Astrocyte (in vitro differentiated cells and primary cell): ENCODE measurements around the gene F5. TPM values are rescaled to one million over a fixed set of nuclear protein-coding genes. Genes with fewer than 3 reads are reported as not detected.
A peak's percentile ranks its signal among the peaks of the same experiment; 100 is the strongest.

Experiments used
- DNase-seq: peaks from one replicate; pipeline ENCODE4 v3.0.0-alpha.2; 2010; ENCODE audit warnings: low read depth
- FAIRE-seq: peaks from 2 replicates; lab custom pipeline; 2011; peaks lifted over from hg19 to GRCh38; lab: Jason Lieb, UNC
- H2AFZ ChIP-seq: 2 replicates; pipeline ENCODE4 v1.6.0; 2012; ENCODE audit warnings: low read depth, low read length, inconsistent platforms
- H3K27ac ChIP-seq: 2 replicates; pipeline ENCODE4 v1.5.1; 2011; ENCODE audit warnings: low read depth, low read length, inconsistent platforms
- H3K27me3 ChIP-seq: 2 replicates; pipeline ENCODE4 v1.6.0; 2011; ENCODE audit warnings: low read length, inconsistent platforms; ENCODE audit not compliant: insufficient read depth
- H3K36me3 ChIP-seq: 2 replicates; pipeline ENCODE4 v1.5.1; 2011; ENCODE audit warnings: low read length, inconsistent platforms; ENCODE audit not compliant: insufficient read depth
- H3K4me1 ChIP-seq: 2 replicates; pipeline ENCODE4 v1.5.1; 2011; ENCODE audit warnings: low read length, inconsistent platforms; ENCODE audit not compliant: insufficient read depth
- H3K4me2 ChIP-seq: 2 replicates; pipeline ENCODE4 v1.6.0; 2012; ENCODE audit warnings: low read length, inconsistent platforms
- H3K4me3 ChIP-seq: 2 replicates; pipeline ENCODE4 v1.5.1; 2011; ENCODE audit warnings: low read depth, mild to moderate bottlenecking, low read length, inconsistent platforms; ENCODE audit not compliant: insufficient read depth
- H3K79me2 ChIP-seq: 2 replicates; pipeline ENCODE4 v1.6.0; 2012; ENCODE audit warnings: mild to moderate bottlenecking, low read length, inconsistent platforms; ENCODE audit not compliant: insufficient read depth
- H3K9ac ChIP-seq: 2 replicates; pipeline ENCODE4 v1.6.0; 2012; ENCODE audit warnings: mild to moderate bottlenecking, low read length, inconsistent platforms
- H3K9me3 ChIP-seq: 2 replicates; pipeline ENCODE4 v1.5.1; 2012; ENCODE audit warnings: low read depth, mild to moderate bottlenecking, low read length, inconsistent platforms; ENCODE audit not compliant: insufficient read depth
- H4K20me1 ChIP-seq: 2 replicates; pipeline ENCODE4 v1.6.0; 2012; ENCODE audit warnings: low read length, inconsistent platforms; ENCODE audit not compliant: insufficient read depth
- H3K27ac Mint-ChIP-seq: one replicate; pipeline ENCODE4 v1.8.0; 2021; ENCODE audit warnings: mild to moderate bottlenecking, mixed read lengths; ENCODE audit not compliant: unreplicated experiment
- H3K27me3 Mint-ChIP-seq: one replicate; pipeline ENCODE4 v1.8.0; 2021; ENCODE audit warnings: low read depth, mixed read lengths; ENCODE audit not compliant: unreplicated experiment
- H3K36me3 Mint-ChIP-seq: one replicate; pipeline ENCODE4 v1.8.0; 2021; ENCODE audit warnings: low read depth, mixed read lengths; ENCODE audit not compliant: unreplicated experiment
- H3K4me1 Mint-ChIP-seq: one replicate; pipeline ENCODE4 v1.8.0; 2021; ENCODE audit warnings: low read depth, mixed read lengths; ENCODE audit not compliant: unreplicated experiment
- H3K4me3 Mint-ChIP-seq: one replicate; pipeline ENCODE4 v1.8.0; 2021; ENCODE audit warnings: mild to moderate bottlenecking, moderate library complexity, mixed read lengths; ENCODE audit not compliant: unreplicated experiment
- H3K9me3 Mint-ChIP-seq: one replicate; pipeline ENCODE4 v1.8.0; 2021; ENCODE audit warnings: mild to moderate bottlenecking, mixed read lengths; ENCODE audit not compliant: unreplicated experiment
- EZH2 ChIP-seq: IDR thresholded peaks from 2 replicates; pipeline ENCODE4 v1.6.1; 2012; ENCODE audit warnings: mild to moderate bottlenecking, low read length, inconsistent platforms; ENCODE audit not compliant: insufficient read depth
- total RNA-seq: library from RNA; stranded (reverse); gene quantifications from 2 replicates; pipeline ENCODE4 v1.2.1, GENCODE V29; 2021
- TF ChIP-seq, protein P1 (sequence below): IDR thresholded peaks from 2 replicates; pipeline ENCODE4 v1.5.1; 2011; ENCODE audit warnings: low read depth, mild to moderate bottlenecking, inconsistent platforms, low read length, moderate library complexity; ENCODE audit not compliant: insufficient read depth

F5 gene
- total RNA-seq, 1 donor from 2014 or later: 0.18 TPM

DNA sequence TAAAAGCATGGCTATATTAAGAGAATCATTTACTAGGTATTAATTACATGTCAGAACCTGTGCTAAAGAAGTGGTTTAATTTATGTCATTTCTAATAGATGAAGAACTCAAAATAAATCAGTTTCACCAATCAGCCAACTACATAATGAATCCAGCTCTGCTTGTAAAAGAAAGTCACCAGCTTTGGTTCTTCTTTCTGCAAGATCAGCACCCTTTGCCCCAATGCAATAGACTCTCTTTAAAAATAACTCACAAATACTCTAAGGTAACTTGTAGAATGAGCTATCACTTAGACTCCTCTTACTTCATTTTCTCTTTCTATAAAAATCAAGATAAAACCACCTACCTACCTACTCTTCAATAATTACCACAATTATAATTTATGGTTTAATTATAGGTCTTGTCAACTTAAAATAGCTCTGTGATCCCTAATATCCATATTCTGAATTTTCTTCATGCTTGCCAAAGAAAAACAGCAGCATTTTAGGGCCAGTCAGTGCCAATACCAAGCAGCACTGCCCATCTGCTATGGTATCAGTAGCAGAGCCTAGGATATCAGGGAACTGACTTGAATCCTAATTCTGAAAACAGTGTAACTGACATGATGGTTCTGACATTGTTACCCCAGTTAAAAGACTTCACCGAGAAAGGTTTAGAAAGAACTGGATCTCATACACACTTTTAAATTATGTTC, 111.8 kb downstream of the F5 start:
- Histone ChIP-seq H4K20me1 (peaks cover 30% of the 10 kb centered on the region), H3K4me1 (no peaks in the 10 kb centered on the region), H3K27me3 (no peaks in the 10 kb centered on the region), H3K36me3 (no peaks in the 10 kb centered on the region), H3K79me2 (peaks cover 29% of the 10 kb centered on the region), H3K27ac (no peak overlapping the region), H3K9ac (no peak overlapping the region), H3K4me2 (no peak overlapping the region), H2AFZ (no peak overlapping the region), H3K9me3 (no peaks in the 10 kb centered on the region), H3K4me3 (no peak overlapping the region)
- Mint-ChIP-seq H3K27ac (no peak overlapping the region), H3K27me3 (no peaks in the 10 kb centered on the region), H3K4me3 (no peak overlapping the region), H3K36me3 (peaks cover 2% of the 10 kb centered on the region), H3K4me1 (peaks cover 4% of the 10 kb centered on the region), H3K9me3 (no peaks in the 10 kb centered on the region)
- TF ChIP-seq, protein P1, sequence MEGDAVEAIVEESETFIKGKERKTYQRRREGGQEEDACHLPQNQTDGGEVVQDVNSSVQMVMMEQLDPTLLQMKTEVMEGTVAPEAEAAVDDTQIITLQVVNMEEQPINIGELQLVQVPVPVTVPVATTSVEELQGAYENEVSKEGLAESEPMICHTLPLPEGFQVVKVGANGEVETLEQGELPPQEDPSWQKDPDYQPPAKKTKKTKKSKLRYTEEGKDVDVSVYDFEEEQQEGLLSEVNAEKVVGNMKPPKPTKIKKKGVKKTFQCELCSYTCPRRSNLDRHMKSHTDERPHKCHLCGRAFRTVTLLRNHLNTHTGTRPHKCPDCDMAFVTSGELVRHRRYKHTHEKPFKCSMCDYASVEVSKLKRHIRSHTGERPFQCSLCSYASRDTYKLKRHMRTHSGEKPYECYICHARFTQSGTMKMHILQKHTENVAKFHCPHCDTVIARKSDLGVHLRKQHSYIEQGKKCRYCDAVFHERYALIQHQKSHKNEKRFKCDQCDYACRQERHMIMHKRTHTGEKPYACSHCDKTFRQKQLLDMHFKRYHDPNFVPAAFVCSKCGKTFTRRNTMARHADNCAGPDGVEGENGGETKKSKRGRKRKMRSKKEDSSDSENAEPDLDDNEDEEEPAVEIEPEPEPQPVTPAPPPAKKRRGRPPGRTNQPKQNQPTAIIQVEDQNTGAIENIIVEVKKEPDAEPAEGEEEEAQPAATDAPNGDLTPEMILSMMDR: no peak
- TF ChIP-seq EZH2: no peak
- no peak for FAIRE-seq
- DNase-seq: no peak

DNA sequence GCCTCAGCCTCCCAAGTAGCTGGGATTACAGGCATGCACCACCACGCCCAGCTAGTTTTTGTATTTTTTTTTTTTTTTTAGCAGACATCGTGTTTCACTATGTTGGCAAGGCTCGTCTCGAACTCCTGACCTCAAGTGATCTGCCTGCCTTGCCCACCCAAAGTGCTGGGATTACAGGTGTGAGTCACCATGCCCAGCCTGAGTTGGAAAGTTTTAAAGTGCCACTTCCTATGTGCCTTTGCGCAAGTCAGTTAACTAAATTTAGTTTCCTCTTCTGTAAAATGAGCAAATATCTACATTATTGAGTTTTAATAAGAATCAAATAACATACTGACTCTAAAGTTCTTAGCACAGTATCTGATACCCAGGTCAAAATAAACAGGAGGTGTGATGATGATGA, 112.9 kb downstream of the F5 start:
- peaks cover 18% of the 10 kb centered on the region for H3K79me2 ChIP-seq
- no peaks in the 10 kb centered on the region for H3K27me3 Mint-ChIP-seq
- H3K27ac Mint-ChIP-seq: no peak overlapping the region
- H3K36me3 ChIP-seq: no peaks in the 10 kb centered on the region
- DNase-seq: no peak
- H2AFZ ChIP-seq: no peak overlapping the region
- H3K27ac ChIP-seq: no peak overlapping the region
- H3K4me1 Mint-ChIP-seq: peaks cover 5% of the 10 kb centered on the region
- no peak for FAIRE-seq
- H3K9me3 Mint-ChIP-seq: no peaks in the 10 kb centered on the region
- H4K20me1 ChIP-seq: peaks cover 21% of the 10 kb centered on the region
- H3K27me3 ChIP-seq: no peaks in the 10 kb centered on the region
- peaks cover 2% of the 10 kb centered on the region for H3K36me3 Mint-ChIP-seq
- no peak overlapping the region for H3K4me2 ChIP-seq
- H3K4me1 ChIP-seq: no peaks in the 10 kb centered on the region
- no peak overlapping the region for H3K4me3 Mint-ChIP-seq
- H3K4me3 ChIP-seq: no peak overlapping the region
- no peaks in the 10 kb centered on the region for H3K9me3 ChIP-seq
- no peak overlapping the region for H3K9ac ChIP-seq
- TF ChIP-seq, protein P1: no peak
- TF ChIP-seq EZH2: no peak

DNA sequence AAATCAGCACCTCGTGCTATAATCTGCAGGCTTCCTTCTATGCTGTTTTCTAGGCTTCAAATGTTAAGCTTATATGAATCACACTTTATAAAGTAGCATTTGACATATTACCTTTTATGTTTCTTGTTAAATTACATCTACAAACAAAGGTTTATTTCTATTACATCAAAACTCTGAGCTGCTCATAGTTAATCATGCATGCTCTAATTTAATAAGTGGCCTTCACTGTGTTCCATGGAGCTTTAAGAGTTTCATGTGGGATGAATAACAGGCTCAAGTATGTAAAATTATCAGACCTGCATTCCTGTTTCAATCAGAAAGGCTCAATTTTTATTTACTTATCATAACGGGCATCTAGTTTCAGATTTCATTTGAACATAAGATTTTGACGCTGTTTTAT, 113.5 kb downstream of the F5 start:
- TF ChIP-seq, protein P1: no peak
- TF ChIP-seq EZH2: no peak
- Histone ChIP-seq H3K9me3 (no peaks in the 10 kb centered on the region), H3K4me3 (no peak overlapping the region), H4K20me1 (peaks cover 17% of the 10 kb centered on the region), H3K27ac (no peak overlapping the region), H3K27me3 (no peaks in the 10 kb centered on the region), H2AFZ (no peak overlapping the region), H3K36me3 (no peaks in the 10 kb centered on the region), H3K4me1 (no peaks in the 10 kb centered on the region), H3K79me2 (peaks cover 13% of the 10 kb centered on the region), H3K4me2 (no peak overlapping the region), H3K9ac (no peak overlapping the region)
- Mint-ChIP-seq H3K4me1 (peaks cover 5% of the 10 kb centered on the region), H3K27me3 (no peaks in the 10 kb centered on the region), H3K9me3 (no peaks in the 10 kb centered on the region), H3K27ac (no peak overlapping the region), H3K36me3 (peaks cover 2% of the 10 kb centered on the region), H3K4me3 (no peak overlapping the region)
- DNase-seq (peak; percentile 74), FAIRE-seq (no peak)
